ENCODE measurements around the gene EVA1A. TPM values are rescaled to one million over a fixed set of nuclear protein-coding genes. Genes with fewer than 3 reads are reported as not detected.
A peak's percentile ranks its signal among the peaks of the same experiment; 100 is the strongest.

Gene EVA1A, protein sequence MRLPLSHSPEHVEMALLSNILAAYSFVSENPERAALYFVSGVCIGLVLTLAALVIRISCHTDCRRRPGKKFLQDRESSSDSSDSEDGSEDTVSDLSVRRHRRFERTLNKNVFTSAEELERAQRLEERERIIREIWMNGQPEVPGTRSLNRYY
- 47.2 and 48.6 TPM in 2 replicates for total RNA-seq (2014; rRNA removed; shearing (Covaris generic); ENCODE audit: low replicate concordance)

DNA sequence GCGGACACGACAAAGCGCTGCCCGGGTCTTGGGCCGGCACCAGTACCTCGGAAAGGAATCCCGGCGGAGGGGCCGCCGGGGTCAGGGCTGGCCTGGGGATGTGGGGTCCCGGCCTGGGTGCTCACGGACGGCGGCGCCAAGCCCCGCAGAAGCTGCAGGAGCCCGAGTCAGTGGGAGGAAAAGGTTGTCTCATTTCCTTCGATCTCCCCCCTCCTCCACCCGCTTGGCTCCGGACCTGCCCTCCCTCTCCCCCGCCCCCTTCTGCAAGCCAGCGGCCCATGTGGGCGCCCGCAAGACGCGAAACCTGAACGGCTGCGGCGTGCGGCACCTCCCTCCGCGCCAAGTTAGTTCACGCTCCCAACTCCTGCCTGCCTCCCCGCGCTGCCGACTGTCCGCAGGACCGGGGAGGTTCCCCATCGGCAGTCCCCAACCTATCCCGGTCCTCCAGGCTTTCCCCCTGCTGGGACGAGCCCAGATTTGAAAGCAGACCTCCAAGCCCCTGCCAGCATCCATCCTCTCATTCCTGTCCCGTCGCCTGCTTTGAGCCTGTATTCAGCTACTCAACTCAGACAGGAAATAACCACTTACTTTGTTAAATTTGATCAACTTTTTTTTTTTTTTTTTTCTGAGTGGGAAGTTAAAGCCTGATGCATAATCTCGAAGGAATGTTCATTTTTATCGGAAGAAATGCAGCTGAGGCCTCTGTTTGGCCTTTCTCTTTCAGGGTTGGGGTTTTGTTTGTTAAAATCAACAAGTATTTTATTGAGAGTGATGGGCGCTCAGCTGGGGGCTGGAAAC is at the start of gene EVA1A:
TSS of gene EVA1A (minus strand) at position 172 of the 798 bp plus-strand sequence. CDS start 42,799 bp downstream, outside the sequence.
- Histone ChIP-seq H3K27me3 (no peaks in the 10 kb centered on the region), H3K4me3 (peak within 1 kb of the TSS; percentile 67), H3K9me3 (no peaks in the 10 kb centered on the region), H3K36me3 (peaks cover 8% of the 10 kb centered on the region)
- peak; percentile 87 for DNase-seq

DNA sequence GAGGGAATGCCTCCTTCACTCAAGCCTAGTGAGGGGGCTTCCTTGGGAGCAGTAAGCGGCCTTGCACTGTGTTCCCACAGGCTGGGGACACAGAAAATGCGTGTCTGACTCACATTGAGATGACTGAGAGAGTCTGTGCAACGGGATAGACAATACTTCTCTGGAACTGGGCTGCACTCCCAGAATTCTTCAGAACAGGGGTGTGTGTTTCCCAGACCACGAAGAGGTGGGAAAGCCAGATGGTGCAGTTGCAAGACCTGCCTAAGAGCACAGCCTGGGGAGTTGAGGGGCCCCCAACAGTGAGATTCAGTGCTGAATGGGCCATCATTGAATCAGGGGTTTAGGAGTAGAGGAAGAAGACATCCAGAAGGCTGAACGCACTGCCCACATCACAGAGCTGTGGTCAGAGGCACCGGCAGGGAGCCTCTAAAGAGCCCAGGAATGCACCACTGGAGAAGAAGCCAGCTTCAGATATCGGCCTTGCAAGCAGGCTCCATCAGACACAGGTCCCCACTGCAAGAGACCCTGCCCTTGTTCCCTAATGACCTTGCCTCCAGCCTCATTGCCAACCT is 49.3 kb upstream of the EVA1A start:
- Histone ChIP-seq H3K9me3 (no peaks in the 10 kb centered on the region), H3K36me3 (no peaks in the 10 kb centered on the region), H3K27me3 (no peaks in the 10 kb centered on the region), H3K4me3 (no peak overlapping the region)
- no peak for DNase-seq

DNA sequence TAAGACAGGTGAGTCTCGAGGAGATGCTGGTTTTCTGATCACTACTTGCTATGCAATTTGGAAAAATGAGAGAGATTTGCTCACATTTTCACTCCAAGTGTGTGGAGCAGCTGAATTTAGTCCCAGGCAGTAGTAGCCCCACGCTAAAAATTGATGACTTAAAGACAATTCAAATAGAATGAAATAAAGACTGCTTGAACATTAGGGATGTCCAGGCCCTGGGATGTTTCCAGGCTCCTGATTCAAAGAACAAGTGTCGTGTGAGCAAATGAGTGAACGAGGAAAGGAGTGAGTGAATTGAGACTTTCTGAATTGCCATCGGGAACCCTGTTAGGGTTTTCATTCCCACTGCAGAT is 48.6 kb upstream of the EVA1A start:
- H3K4me3 ChIP-seq: no peak overlapping the region
- DNase-seq: no peak
- no peaks in the 10 kb centered on the region for H3K9me3 ChIP-seq
- H3K27me3 ChIP-seq: no peaks in the 10 kb centered on the region
- no peaks in the 10 kb centered on the region for H3K36me3 ChIP-seq

DNA sequence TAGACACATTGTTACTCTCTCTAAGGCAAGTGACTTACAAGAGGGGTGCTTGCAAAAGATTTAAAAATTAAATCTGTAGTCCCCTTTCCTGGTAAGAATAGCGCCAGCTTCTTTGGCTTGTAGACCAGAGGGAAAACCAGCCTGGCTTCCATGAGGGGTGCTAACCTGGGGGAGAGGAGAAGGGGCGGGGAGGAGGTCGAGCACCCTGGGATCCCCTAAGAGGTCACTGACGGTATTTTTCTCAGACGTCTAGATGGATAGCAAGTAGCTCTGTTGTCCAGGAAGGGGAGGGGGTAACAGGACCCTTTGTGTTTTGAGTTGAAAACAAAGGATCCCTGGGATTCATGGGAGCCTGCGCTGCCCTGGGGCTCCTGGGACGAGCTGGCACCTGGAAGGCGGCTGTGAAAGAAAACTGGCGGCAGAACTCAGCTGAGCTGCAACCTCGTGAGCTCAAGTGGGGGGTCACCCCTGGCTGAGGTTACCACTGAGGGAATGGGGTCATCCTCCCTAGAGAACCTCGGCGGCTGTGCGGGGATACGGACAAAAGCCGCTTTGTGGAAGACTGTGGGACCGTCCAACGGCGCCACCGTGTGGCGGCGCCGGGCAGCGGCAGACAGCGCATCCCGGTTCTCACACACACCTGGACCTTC is 48.1 kb upstream of the EVA1A start:
- peak; percentile 46 for DNase-seq
- H3K36me3 ChIP-seq: no peaks in the 10 kb centered on the region
- H3K4me3 ChIP-seq: no peak overlapping the region
- no peaks in the 10 kb centered on the region for H3K9me3 ChIP-seq
- no peaks in the 10 kb centered on the region for H3K27me3 ChIP-seq

DNA sequence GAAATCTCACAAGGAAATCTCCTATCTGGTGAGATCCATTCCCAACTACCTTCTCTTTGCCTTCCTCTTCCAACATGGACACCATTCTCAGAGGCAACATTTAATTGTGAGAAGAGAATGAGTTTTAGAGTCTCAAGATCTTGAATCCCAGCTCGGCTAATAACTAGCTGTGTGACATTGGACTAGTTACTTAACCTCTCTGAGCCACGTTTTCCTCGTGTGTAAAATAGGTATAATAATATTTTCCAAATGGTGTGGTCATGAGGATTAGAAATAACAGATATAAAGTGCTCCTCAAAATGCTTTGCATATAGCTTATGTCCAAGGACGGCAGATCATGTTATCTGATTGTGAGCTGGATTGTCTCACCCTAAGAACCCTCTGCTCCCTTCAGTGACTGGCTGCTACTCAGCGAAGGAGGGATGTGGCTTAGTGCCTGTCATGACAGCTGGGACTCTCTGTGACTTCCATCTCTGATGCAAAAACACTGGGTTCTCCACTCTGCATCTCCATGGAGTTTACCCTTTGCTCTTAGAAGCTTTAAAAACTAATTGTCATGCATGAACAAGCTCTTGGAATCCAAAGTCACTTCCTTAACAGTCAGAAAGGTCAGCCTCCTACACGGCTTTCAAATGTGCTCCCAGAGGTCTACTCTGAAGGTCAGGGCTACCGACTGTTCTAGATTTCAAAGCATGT is 47.4 kb upstream of the EVA1A start:
- Histone ChIP-seq H3K9me3 (no peaks in the 10 kb centered on the region), H3K27me3 (no peaks in the 10 kb centered on the region), H3K4me3 (no peak overlapping the region), H3K36me3 (no peaks in the 10 kb centered on the region)
- DNase-seq: no peak

DNA sequence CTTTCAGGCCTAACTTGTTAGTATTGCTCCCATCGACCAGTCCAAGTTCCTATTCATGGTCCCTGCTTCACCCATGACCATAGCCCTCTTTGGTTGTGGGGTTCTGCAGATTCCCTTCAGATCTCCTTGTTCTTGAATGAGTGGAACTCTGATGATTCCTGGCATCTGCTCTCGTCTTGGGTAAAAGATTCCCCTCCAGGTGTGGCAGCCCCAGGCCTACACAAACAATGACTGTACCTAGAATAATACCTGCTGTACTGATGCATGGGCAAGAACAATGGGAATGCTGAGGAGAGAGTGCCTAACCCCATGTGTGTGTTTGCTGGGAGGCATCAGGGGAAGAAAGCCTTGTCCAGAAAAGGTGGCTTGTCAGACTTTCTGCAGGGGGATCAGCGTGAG is 46.7 kb upstream of the EVA1A start:
- Histone ChIP-seq H3K9me3 (no peaks in the 10 kb centered on the region), H3K27me3 (no peaks in the 10 kb centered on the region), H3K4me3 (no peak overlapping the region), H3K36me3 (no peaks in the 10 kb centered on the region)
- DNase-seq: no peak

DNA sequence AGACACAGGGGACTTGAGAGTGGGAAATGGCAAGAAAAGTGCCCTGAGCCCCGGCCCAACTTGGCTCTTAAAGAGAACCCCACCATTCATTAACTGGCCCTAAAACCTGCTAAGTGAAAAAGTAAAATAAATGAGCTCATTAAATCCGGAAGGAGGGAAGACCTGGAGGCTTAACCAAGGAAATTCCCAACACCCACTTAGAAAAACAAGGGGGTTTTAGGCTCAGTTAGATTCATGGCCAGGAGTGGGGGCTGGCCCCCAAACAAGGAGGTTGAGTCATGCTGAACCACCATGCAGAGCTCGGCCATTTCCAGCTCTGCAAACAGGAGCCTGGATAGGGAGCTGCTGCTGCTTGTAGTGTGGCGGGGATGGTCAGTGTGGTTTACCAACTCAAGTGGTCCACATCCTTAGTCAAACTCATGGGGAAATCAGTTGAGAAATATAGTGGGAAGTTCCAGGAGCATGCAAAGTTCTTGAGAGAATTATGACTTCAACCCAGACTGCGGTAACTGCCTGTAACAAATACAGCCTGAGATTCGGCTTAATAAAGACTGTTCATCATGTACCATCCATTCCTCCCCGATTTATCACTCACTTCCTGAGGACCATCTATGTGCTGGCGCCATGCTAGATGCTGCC is 46.1 kb upstream of the EVA1A start:
- no peaks in the 10 kb centered on the region for H3K27me3 ChIP-seq
- H3K36me3 ChIP-seq: no peaks in the 10 kb centered on the region
- no peak overlapping the region for H3K4me3 ChIP-seq
- DNase-seq: peak; percentile 53
- H3K9me3 ChIP-seq: no peaks in the 10 kb centered on the region

DNA sequence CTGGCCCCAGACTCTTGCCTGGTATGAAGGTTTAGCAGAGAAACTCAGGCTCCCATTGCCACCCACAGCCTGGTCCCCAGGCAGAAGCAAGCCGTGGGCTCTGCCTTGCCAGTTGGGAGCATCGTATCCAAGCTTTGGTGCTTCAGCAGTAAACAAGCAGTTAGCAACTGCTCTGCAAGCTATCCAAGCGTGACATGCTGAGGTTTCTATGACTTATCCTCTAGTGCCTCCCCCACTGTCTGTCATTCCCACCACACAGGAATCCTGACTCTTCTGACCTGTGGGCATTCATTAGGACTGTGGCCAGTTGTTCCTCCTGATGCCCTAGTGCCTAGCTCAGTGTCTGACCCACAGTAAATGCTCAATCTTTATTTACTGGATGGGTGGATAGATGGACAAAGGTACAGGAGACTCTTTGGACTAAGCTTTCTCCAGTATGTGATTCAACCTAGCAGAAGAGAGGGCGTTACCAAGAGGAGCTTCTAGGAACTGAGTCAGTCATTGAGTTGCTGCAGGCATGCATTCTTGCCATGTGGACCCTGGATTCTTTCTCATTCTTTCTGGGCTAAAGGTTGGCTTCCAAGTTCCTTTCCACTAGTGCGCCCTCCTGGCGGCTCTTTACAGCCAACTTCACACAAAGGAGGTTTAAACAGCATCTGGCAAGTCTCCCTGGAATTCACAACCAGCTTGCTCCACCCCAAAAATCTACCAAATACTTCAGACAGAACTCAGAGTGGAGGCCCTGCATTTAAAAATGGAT is 45.2 kb upstream of the EVA1A start:
- Histone ChIP-seq H3K4me3 (no peak overlapping the region), H3K36me3 (no peaks in the 10 kb centered on the region), H3K9me3 (no peaks in the 10 kb centered on the region)

DNA sequence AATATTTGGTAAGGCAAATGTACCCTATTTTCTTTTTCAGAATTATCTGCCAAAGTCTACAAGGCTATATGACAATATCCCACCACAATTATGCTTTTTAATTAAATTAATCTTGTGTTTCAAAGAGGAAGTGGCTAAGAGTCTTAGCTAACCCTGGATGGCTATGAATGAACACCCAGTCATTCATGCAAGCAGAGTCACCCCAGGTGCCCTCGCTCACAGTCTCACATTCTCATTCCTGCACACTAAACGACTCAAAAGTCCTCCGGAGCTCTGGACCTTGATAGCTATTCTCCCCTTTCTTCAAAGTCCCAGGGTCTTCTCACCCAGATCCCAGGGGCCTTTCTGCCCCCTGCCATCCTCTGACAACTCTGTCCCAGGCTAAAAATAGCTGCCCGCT is 43.7 kb upstream of the EVA1A start:
- no peak for DNase-seq
- no peak overlapping the region for H3K4me3 ChIP-seq
- H3K9me3 ChIP-seq: no peaks in the 10 kb centered on the region
- H3K36me3 ChIP-seq: no peaks in the 10 kb centered on the region
- no peaks in the 10 kb centered on the region for H3K27me3 ChIP-seq

More for the DNA sequence above, 45.2 kb upstream of the EVA1A start:
- peak; percentile 93 for DNase-seq
- no peaks in the 10 kb centered on the region for H3K27me3 ChIP-seq

DNA sequence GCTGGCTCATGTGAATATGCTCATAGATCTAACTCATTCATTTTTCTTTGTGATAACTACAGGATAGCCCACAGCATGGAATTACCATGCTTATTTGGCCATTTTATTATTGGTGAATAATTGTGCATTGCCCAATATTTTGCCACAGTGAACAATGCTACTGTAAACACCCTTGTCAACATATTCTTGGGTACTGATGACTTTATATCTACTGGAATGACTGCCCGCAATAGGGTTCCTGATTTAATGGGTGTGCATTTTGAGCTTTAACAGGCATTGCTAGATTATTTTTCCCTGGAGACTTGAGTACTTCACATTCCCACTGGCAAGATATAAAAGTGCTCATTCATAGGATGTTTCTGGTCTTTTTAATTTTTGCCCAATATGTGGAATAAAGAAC is 42.7 kb upstream of the EVA1A start:
- no peaks in the 10 kb centered on the region for H3K27me3 ChIP-seq
- H3K9me3 ChIP-seq: no peaks in the 10 kb centered on the region
- H3K4me3 ChIP-seq: no peak overlapping the region
- no peaks in the 10 kb centered on the region for H3K36me3 ChIP-seq
- no peak for DNase-seq

DNA sequence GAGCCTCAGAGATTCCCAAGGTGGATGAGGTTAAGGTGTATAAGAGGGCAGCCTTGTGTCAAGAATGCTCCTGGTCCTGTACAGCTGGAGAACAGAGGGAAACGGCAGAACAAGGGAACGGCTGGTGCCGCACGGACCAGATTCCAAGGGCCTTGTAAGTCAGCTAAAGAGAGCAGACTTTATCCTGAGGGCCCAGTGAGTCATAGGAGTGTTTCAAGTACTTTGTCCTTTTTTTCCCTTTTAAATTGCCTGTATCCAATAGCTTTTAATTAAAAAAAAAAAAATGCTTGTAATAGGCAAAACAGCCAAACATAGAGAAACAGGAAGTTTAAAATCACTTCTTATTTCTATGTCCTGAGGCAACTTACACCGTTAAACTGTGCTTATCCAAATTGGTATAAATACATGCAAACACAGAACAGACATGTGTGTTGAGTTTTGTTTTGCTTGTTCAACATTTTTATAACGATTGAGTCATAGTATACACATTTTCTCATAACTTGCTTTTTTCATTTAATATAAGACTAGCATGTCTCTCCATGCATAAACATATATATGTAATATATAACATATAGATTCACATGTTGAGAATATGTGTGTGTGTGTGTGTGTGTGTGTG is 42.1 kb upstream of the EVA1A start:
- peak; percentile 70 for DNase-seq
- no peaks in the 10 kb centered on the region for H3K9me3 ChIP-seq
- H3K4me3 ChIP-seq: no peak overlapping the region
- H3K27me3 ChIP-seq: no peaks in the 10 kb centered on the region
- no peaks in the 10 kb centered on the region for H3K36me3 ChIP-seq

DNA sequence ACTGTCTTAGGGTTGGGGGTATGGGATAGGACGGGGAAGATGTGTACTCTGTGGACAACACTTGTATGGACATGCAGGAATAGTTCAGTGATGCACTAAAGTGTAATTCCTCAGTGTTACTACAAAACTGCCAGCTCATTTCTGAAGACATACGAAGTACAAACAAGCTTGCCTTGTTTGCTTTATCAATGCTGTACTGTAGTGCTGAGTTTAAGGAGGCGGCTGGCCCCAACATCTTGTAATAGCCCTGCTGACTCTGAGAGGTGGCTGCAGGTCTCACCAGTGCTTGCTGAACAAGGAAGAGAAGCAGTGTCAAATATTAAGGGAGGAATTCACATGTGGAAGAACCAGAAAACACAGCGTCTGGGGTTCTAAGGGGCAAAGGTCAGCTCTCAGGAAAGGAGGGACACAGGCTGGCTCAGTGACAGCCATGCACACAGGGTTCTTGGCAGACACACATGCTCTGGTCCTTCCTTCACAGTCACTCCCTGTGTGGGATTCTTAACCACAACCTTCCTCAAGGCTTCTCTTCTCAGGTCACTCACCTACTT is 39.8 kb upstream of the EVA1A start:
- DNase-seq: no peak
- no peaks in the 10 kb centered on the region for H3K27me3 ChIP-seq
- no peaks in the 10 kb centered on the region for H3K9me3 ChIP-seq
- no peak overlapping the region for H3K4me3 ChIP-seq
- H3K36me3 ChIP-seq: no peaks in the 10 kb centered on the region

DNA sequence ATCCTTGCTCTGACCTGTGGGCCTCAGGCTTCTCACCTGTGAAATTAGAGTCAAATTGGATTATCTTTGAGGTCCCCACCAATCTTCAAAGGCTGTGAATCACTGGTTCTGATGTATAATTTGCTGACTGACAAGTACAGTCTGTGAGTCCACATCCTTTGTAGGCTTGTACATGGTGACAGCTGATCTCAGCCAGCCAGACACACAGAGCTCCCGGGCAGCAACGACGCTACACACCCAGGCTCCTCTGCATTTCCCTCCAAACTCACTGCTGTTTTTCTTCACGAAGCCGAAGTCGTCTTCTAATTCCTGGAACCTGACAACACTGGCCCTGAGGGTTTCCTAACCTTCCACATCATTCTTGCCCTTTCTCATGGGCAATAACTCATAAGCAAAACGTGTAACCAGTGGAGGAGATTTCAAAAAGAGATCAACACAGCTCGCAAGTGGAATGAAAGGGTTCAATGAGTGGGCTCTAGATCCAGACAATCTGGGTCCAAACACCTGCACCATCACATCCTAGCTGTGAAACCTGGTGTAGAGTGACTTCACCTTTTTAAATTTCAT is 37.9 kb upstream of the EVA1A start:
- no peak for DNase-seq
- Histone ChIP-seq H3K9me3 (no peaks in the 10 kb centered on the region), H3K36me3 (no peaks in the 10 kb centered on the region), H3K27me3 (no peaks in the 10 kb centered on the region), H3K4me3 (no peak overlapping the region)

DNA sequence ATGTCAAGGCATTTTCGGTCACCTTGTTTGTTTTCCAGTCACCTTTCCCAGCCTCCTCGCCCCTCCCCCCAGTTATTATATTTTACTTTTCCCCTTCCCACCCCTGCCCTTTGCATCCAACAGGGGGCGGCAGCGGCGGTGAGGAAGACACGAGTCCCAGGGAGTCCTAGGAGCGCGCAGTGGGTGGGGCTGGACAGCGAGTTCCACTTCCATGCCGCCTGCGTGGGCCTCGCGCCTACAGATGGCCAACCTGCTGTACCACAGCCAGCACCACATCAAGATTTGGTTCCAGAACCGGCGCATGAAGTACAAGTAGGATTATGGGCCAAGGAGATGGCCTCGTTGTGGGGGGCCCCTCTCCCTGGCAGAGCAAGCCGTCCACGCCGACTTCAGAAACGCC is 37.2 kb upstream of the EVA1A start:
- no peaks in the 10 kb centered on the region for H3K27me3 ChIP-seq
- no peak overlapping the region for H3K4me3 ChIP-seq
- H3K9me3 ChIP-seq: no peaks in the 10 kb centered on the region
- no peak for DNase-seq
- no peaks in the 10 kb centered on the region for H3K36me3 ChIP-seq

DNA sequence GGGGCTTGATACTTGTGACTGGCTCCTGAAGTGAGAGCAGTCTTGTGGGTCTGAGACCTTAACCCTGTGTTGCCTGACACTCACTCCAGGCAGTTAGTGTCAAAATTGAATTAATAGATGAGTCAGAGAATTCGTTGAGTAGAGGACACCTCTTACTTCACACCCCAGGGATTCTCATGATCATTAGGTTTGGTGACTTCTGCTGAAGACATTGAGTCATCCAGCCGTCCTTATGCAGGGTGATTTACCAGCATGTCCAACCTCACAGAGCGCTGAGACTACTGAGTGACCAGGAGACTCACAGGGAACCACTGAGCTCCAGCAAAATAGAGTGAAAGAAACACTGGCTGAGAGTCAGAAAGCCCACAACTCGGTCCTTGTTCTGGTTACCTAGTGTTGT is 36.0 kb upstream of the EVA1A start:
- no peak overlapping the region for H3K4me3 ChIP-seq
- no peaks in the 10 kb centered on the region for H3K27me3 ChIP-seq
- H3K36me3 ChIP-seq: no peaks in the 10 kb centered on the region
- H3K9me3 ChIP-seq: no peaks in the 10 kb centered on the region
- no peak for DNase-seq
